OCI-LY3 (cell line): ENCODE data around the gene WHAMM.

Experiments used
- H2AFZ ChIP-seq: fragments of 200-600, 300-600 bp; shearing (Covaris generic); 2 replicates; pipeline ENCODE4 v1.6.0; 2014; ENCODE audit warnings: antibody characterized with exemption, low read depth, low read length
- H3K27ac ChIP-seq: fragments of 200-600, 300-600 bp; sonication (generic); 2 replicates; pipeline ENCODE4 v1.5.1; 2014; ENCODE audit warnings: mild to moderate bottlenecking, low read length, moderate library complexity, mixed read lengths
- H3K27me3 ChIP-seq: fragments of 200-600, 300-600 bp; sonication (generic); 2 replicates; pipeline ENCODE4 v1.6.1; 2014; ENCODE audit warnings: low read depth, low read length, mixed read lengths
- H3K36me3 ChIP-seq: fragments of 200-600, 300-600 bp; sonication (generic); replicated peaks from 2 replicates; pipeline ENCODE3; 2014; ENCODE audit warnings: low read depth, low read length, mixed read lengths
- H3K4me1 ChIP-seq: fragments of 300-600, 200-600 bp; sonication (generic); 2 replicates; pipeline ENCODE4 v1.6.1; 2014; ENCODE audit warnings: low read length, mixed read lengths
- H3K4me2 ChIP-seq: fragments of 200-600, 300-600 bp; sonication (generic); 2 replicates; pipeline ENCODE4 v1.6.1; 2014; ENCODE audit warnings: low read length, mixed read lengths
- H3K4me3 ChIP-seq: fragments of 300-600, 200-600 bp; sonication (generic); 2 replicates; pipeline ENCODE4 v1.5.1; 2014; ENCODE audit warnings: antibody characterized with exemption, mild to moderate bottlenecking, low read length, moderate library complexity
- H3K79me2 ChIP-seq: fragments of 300-600, 200-600 bp; shearing (Covaris generic); 2 replicates; pipeline ENCODE4 v1.6.1; 2014; ENCODE audit warnings: mild to moderate bottlenecking, low read length, mixed read lengths
- H3K9ac ChIP-seq: fragments of 300-600, 200-600 bp; shearing (Covaris generic); 2 replicates; pipeline ENCODE4 v1.6.0; 2014; ENCODE audit warnings: mild to moderate bottlenecking, low read length, moderate library complexity
- H3K9me3 ChIP-seq: fragments of 200-600, 300-600 bp; shearing (Covaris generic); 2 replicates; pipeline ENCODE4 v1.6.1; 2014; ENCODE audit warnings: low read length, mixed read lengths; ENCODE audit not compliant: insufficient read depth
- H4K20me1 ChIP-seq: fragments of 200-600, 300-600 bp; sonication (generic); 2 replicates; pipeline ENCODE4 v1.6.1; 2016; ENCODE audit warnings: low read length, mixed read lengths; ENCODE audit not compliant: insufficient read depth
- EZH2phosphoT487 ChIP-seq: fragments of 200-600 bp; shearing (Covaris generic); IDR thresholded peaks from 2 replicates; pipeline ENCODE4 v1.6.1; 2018; ENCODE audit warnings: antibody characterized with exemption, mixed run types, low read depth
- TF ChIP-seq, protein P1 (sequence below): fragments of 200-600, 300-600 bp; sonication (generic); IDR thresholded peaks from 2 replicates; pipeline ENCODE4 v1.5.1; 2014; ENCODE audit warnings: antibody characterized with exemption, low read length, low read depth

Gene WHAMM

DNA sequence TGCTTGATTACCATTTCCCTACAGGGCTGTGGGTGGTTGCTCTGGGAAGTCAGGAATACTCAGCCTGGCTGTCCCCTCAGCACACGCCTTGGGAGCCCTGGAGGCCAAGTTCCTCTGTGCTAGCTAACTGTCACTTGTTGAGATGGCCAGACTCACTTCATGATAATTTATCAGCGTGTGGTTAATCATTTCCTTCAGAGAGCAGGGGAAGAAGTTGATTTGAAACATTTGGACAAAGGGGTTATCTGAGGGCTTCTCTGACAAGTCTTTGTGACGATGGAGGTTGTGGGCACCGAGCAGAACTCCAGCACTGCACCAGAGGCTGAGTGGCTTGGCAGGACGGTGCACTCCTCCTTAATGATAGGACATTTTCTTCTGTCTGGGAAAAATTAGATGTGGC, 61.9 kb downstream of the WHAMM start:
- Histone ChIP-seq H3K9ac (peak overlapping the region; percentile 23; the same call in 1 of the 2 replicates), H3K36me3 (no peaks in the 10 kb centered on the region), H2AFZ (peak overlapping the region; percentile 2), H3K4me3 (peak overlapping the region; percentile 45), H3K4me2 (peak overlapping the region; percentile 54), H3K9me3 (no peaks in the 10 kb centered on the region), H4K20me1 (no peaks in the 10 kb centered on the region), H3K27me3 (no peaks in the 10 kb centered on the region), H3K27ac (peak overlapping the region; percentile 60), H3K79me2 (no peaks in the 10 kb centered on the region), H3K4me1 (peaks cover 31% of the 10 kb centered on the region)
- TF ChIP-seq EZH2phosphoT487, result no peak
- TF ChIP-seq, protein P1, sequence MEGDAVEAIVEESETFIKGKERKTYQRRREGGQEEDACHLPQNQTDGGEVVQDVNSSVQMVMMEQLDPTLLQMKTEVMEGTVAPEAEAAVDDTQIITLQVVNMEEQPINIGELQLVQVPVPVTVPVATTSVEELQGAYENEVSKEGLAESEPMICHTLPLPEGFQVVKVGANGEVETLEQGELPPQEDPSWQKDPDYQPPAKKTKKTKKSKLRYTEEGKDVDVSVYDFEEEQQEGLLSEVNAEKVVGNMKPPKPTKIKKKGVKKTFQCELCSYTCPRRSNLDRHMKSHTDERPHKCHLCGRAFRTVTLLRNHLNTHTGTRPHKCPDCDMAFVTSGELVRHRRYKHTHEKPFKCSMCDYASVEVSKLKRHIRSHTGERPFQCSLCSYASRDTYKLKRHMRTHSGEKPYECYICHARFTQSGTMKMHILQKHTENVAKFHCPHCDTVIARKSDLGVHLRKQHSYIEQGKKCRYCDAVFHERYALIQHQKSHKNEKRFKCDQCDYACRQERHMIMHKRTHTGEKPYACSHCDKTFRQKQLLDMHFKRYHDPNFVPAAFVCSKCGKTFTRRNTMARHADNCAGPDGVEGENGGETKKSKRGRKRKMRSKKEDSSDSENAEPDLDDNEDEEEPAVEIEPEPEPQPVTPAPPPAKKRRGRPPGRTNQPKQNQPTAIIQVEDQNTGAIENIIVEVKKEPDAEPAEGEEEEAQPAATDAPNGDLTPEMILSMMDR, result no peak

DNA sequence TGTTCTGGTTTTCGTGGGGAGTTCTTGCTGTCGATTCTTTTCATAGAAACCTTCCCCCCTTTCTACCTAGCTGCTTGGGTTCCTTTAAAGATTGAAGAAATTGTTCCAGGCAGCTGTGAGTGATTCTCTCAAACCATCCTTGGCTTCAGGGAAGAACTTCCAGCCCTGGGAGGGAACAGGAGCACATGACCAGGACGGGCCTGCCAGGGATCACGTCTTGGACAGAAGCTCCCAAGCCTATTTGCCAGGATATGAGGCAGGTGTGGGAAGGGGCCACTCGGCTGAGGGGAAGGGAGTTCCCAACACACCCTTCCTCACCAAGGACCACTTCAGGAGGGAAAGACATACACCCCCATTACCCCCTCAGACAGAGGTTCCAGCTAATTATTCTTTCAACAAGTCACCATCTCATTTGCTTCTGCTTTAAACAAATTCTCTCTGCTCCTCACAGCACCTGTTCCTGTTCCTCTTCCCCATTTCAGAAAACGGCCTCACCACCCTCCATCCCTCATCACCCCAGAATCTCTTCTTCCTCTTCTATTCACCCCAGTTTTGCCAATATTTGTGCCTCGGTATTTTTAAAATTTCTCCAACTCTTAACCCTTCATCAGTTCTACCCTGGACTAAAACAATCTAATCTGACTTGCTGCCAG, 62.5 kb downstream of the WHAMM start:
- peak overlapping the region; percentile 54 for H3K4me2 ChIP-seq
- H3K4me3 ChIP-seq, result peak overlapping the region; percentile 45
- no peak for TF ChIP-seq EZH2phosphoT487
- H3K27me3 ChIP-seq, result no peaks in the 10 kb centered on the region
- H3K9ac ChIP-seq, result peak overlapping the region; percentile 23; the same call in 1 of the 2 replicates
- H3K4me1 ChIP-seq, result peaks cover 31% of the 10 kb centered on the region
- no peaks in the 10 kb centered on the region for H3K9me3 ChIP-seq
- no peaks in the 10 kb centered on the region for H4K20me1 ChIP-seq
- H3K79me2 ChIP-seq, result no peaks in the 10 kb centered on the region
- H3K27ac ChIP-seq, result peak overlapping the region; percentile 60
- H3K36me3 ChIP-seq, result no peaks in the 10 kb centered on the region
- H2AFZ ChIP-seq, result peak overlapping the region; percentile 2

DNA sequence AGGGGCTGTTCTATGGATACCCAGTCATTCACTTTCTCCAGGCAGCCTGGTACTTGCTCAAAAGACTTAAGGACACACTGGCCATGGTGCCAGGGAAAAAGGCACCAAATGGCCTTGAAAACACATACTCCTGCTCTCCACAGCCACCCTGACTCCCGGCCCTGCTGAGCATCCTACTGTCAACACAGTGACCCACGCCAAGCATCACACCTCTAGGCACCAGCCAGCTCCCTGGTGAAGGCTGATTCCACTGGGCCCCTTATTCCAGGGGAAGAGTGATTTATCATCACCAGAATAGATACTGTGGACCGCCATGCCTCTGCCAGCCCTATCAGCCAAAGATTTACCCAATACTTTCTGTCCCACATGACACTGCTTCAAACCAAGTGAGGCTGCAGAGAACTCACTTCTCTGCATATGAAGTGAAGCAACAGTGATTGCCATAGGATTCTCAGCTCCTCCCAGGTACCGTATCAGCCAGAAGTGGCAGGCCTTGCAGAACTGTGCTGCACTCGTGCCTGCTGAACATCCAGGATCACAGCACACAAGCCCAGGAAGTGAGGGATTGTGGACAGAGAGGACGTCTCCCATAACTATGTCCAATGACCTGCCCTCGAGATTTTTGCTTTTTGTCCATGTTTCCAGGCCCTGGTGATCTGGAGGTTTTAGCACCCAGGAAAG, 63.7 kb downstream of the WHAMM start:
- TF ChIP-seq EZH2phosphoT487, result no peak
- TF ChIP-seq, protein P1, result no peak
- Histone ChIP-seq H3K9me3 (no peaks in the 10 kb centered on the region), H2AFZ (no peak overlapping the region)

DNA sequence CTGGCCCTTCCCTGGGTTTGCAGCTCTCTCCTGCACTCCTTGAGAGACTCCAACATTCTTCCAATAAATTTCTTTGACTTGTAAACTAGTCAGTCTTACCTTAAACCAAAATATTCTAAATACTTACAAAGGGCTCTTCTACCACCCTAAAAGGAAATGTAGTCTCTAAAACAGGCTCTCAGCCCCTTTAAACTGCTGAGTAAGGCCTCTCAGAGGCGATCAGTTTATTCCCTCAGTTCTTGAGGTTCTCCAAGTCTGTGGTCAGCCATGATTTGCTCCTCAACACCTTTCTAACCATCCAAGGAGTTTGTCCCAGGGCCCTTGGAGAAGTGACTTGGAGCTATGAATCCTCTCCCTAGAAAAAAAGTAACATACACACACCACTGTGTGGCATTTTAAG, 64.8 kb downstream of the WHAMM start:
- Histone ChIP-seq H3K4me3 (no peak overlapping the region), H3K27me3 (no peaks in the 10 kb centered on the region)

More for the DNA sequence above, 63.7 kb downstream of the WHAMM start:
- no peak overlapping the region for H3K9ac ChIP-seq
- no peaks in the 10 kb centered on the region for H3K79me2 ChIP-seq
- peaks cover 31% of the 10 kb centered on the region for H3K4me1 ChIP-seq
- no peaks in the 10 kb centered on the region for H3K36me3 ChIP-seq
- H4K20me1 ChIP-seq, result no peaks in the 10 kb centered on the region
- H3K4me2 ChIP-seq, result no peak overlapping the region
- no peak overlapping the region for H3K27ac ChIP-seq
- H3K27me3 ChIP-seq, result no peaks in the 10 kb centered on the region
- no peak overlapping the region for H3K4me3 ChIP-seq

More for the DNA sequence above, 64.8 kb downstream of the WHAMM start:
- no peak overlapping the region for H3K4me2 ChIP-seq
- no peaks in the 10 kb centered on the region for H4K20me1 ChIP-seq
- H3K27ac ChIP-seq, result no peak overlapping the region
- peaks cover 31% of the 10 kb centered on the region for H3K4me1 ChIP-seq
- no peak overlapping the region for H3K9ac ChIP-seq
- no peaks in the 10 kb centered on the region for H3K36me3 ChIP-seq
- H3K79me2 ChIP-seq, result no peaks in the 10 kb centered on the region
- no peak overlapping the region for H2AFZ ChIP-seq
- no peaks in the 10 kb centered on the region for H3K9me3 ChIP-seq
- TF ChIP-seq EZH2phosphoT487, result no peak
- TF ChIP-seq, protein P1, result no peak
